Measurements from ENCODE around the gene ARAP3. TPM values are rescaled to one million over a fixed set of nuclear protein-coding genes. Genes with fewer than 3 reads are reported as not detected.

The ARAP3 gene
- total and polyA plus RNA-seq, 9 of the 15 experiments (the other 6 are each of a cell fraction or from before 2014, with no cell fraction given): 0.83 to 25.7 (median 6.4) TPM

DNA sequence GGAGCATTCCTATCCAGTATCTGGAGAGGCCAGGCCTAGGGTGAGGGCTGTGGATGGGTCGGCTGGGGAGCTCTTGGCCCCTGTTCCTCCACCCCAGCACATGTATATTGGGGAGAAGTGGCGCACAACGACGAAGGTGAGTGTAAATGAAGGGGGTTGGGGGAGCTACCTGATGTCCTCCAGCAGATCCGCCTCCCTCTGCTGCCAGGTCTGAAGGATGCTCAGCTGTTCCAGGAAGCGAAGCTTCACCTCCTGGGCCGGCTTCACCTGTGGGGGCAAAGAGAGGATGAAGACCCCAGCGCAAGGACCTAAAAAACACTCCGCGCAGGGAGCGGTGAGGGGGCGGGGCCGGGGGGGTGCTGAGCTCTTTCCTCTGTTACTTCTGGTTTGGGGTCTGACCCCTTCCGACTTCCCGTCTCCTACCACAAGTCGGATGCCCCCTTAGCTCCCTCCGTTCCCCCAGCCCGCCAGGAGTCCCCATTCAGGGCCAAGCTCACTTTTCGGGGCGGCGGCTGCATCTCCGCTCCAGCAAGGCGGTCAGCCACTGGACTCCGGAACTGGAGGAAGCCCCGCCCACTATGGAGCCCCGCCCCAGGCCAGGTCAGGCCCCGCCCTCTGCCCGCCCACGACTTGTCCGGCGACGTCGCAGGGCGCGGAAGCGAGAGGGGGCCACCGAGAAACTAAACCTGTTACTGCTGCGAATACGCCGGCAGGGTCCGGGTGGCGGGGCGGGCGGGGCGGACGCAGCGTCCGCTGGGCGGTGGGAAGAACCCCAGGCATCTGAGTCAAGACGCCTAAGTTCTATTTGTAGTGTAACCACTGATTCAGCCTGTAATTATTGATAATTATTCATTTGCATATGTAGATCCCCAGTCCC lies 30.9 kb downstream of the ARAP3 start, which contains the start of gene FCHSD1 (continued):
- TF ChIP-seq HNRNPLL (IDR thresholded peaks at IDR 0.05; ENCODE audit: low read depth, low read length, poor library complexity, severe bottlenecking): peak; percentile 73
- peak; percentile 56 for TF ChIP-seq ELF1 (tag; IDR thresholded peaks at IDR 0.05)
- peak in 1 of 2 experiments; percentile 33; a peak in 1 of 4 replicates for TF ChIP-seq HDAC1 (IDR thresholded peaks at IDR 0.05)
- TF ChIP-seq HBP1 (CRISPR knock-in tag; IDR thresholded peaks at IDR 0.05): no peak
- TF ChIP-seq, protein P1, sequence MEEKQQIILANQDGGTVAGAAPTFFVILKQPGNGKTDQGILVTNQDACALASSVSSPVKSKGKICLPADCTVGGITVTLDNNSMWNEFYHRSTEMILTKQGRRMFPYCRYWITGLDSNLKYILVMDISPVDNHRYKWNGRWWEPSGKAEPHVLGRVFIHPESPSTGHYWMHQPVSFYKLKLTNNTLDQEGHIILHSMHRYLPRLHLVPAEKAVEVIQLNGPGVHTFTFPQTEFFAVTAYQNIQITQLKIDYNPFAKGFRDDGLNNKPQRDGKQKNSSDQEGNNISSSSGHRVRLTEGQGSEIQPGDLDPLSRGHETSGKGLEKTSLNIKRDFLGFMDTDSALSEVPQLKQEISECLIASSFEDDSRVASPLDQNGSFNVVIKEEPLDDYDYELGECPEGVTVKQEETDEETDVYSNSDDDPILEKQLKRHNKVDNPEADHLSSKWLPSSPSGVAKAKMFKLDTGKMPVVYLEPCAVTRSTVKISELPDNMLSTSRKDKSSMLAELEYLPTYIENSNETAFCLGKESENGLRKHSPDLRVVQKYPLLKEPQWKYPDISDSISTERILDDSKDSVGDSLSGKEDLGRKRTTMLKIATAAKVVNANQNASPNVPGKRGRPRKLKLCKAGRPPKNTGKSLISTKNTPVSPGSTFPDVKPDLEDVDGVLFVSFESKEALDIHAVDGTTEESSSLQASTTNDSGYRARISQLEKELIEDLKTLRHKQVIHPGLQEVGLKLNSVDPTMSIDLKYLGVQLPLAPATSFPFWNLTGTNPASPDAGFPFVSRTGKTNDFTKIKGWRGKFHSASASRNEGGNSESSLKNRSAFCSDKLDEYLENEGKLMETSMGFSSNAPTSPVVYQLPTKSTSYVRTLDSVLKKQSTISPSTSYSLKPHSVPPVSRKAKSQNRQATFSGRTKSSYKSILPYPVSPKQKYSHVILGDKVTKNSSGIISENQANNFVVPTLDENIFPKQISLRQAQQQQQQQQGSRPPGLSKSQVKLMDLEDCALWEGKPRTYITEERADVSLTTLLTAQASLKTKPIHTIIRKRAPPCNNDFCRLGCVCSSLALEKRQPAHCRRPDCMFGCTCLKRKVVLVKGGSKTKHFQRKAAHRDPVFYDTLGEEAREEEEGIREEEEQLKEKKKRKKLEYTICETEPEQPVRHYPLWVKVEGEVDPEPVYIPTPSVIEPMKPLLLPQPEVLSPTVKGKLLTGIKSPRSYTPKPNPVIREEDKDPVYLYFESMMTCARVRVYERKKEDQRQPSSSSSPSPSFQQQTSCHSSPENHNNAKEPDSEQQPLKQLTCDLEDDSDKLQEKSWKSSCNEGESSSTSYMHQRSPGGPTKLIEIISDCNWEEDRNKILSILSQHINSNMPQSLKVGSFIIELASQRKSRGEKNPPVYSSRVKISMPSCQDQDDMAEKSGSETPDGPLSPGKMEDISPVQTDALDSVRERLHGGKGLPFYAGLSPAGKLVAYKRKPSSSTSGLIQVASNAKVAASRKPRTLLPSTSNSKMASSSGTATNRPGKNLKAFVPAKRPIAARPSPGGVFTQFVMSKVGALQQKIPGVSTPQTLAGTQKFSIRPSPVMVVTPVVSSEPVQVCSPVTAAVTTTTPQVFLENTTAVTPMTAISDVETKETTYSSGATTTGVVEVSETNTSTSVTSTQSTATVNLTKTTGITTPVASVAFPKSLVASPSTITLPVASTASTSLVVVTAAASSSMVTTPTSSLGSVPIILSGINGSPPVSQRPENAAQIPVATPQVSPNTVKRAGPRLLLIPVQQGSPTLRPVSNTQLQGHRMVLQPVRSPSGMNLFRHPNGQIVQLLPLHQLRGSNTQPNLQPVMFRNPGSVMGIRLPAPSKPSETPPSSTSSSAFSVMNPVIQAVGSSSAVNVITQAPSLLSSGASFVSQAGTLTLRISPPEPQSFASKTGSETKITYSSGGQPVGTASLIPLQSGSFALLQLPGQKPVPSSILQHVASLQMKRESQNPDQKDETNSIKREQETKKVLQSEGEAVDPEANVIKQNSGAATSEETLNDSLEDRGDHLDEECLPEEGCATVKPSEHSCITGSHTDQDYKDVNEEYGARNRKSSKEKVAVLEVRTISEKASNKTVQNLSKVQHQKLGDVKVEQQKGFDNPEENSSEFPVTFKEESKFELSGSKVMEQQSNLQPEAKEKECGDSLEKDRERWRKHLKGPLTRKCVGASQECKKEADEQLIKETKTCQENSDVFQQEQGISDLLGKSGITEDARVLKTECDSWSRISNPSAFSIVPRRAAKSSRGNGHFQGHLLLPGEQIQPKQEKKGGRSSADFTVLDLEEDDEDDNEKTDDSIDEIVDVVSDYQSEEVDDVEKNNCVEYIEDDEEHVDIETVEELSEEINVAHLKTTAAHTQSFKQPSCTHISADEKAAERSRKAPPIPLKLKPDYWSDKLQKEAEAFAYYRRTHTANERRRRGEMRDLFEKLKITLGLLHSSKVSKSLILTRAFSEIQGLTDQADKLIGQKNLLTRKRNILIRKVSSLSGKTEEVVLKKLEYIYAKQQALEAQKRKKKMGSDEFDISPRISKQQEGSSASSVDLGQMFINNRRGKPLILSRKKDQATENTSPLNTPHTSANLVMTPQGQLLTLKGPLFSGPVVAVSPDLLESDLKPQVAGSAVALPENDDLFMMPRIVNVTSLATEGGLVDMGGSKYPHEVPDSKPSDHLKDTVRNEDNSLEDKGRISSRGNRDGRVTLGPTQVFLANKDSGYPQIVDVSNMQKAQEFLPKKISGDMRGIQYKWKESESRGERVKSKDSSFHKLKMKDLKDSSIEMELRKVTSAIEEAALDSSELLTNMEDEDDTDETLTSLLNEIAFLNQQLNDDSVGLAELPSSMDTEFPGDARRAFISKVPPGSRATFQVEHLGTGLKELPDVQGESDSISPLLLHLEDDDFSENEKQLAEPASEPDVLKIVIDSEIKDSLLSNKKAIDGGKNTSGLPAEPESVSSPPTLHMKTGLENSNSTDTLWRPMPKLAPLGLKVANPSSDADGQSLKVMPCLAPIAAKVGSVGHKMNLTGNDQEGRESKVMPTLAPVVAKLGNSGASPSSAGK (IDR thresholded peaks at IDR 0.05): no peak
- no peak for TF ChIP-seq U2AF2 (optimal IDR thresholded peaks at IDR 0.05; ENCODE audit: low read depth, low read length)
- TF ChIP-seq SRF (CRISPR knock-in tag; IDR thresholded peaks at IDR 0.05): peak in 1 of 2 experiments; percentile 41; a peak in 1 of 4 replicates
- TF ChIP-seq ZNF12 (CRISPR knock-in tag; IDR thresholded peaks at IDR 0.05): no peak
- TF ChIP-seq RFX1 (IDR thresholded peaks at IDR 0.05): no peak
- no peak for TF ChIP-seq KDM4B (IDR thresholded peaks at IDR 0.05; ENCODE audit: borderline replicate concordance in 2 of 2, low read depth in 1 of 2)
- no peak for TF ChIP-seq ZBTB26 (CRISPR knock-in tag; IDR thresholded peaks at IDR 0.05)
- no peak for TF ChIP-seq ZNF384 (IDR thresholded peaks at IDR 0.05; ENCODE audit: low read depth, low read length)

All from K562 (cell line).